ENCODE measurements around the gene EXOC3L2. TPM values are rescaled to one million over a fixed set of nuclear protein-coding genes. Genes with fewer than 3 reads are reported as not detected.

The EXOC3L2 gene
- polyA plus RNA-seq, 3 donors, result not detected

DNA sequence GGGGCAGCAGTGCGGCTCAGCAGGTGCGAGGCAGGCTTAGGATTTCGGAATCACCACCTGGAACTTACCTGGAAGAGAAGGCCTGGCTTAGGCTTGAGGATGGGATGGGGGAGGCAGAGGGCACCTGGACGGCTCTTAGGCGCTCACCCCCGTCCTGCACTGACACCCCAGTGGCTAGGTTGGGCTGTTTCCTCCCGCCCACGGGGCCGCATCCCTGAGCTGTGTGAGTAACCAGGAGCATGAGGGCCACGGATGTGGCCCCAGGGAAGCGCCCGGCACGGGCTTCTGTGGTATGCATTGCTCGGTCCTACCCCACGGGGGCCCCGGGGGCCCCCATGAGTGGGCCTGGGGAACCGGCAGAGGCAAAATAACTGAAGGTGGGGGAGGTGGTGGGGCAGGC, 82.1 kb downstream of the EXOC3L2 start:
- H3K4me1 ChIP-seq (ENCODE audit: control insufficient read depth in 1 of 2, insufficient read depth in 2 of 2, low read length in 2 of 2), result peaks cover 9 to 14% of the 10 kb centered on the region in 2 donors
- intact Hi-C loops (cut with micrococcal nuclease), result no loop called here
- 92% methylated on average over 14 of the region's 17 CpGs for WGBS (ENCODE audit: insufficient coverage)
- H3K79me2 ChIP-seq (ENCODE audit: insufficient read depth, low read length), result no peaks in the 10 kb centered on the region
- H3K4me1 Mint-ChIP-seq, result peaks cover 17% of the 10 kb centered on the region
- no peak overlapping the region for H3K27ac Mint-ChIP-seq
- H3K9me3 ChIP-seq (replicated peaks in 1 of 2; ENCODE audit: control insufficient read depth in 1 of 2, insufficient read depth in 1 of 2, low read length in 2 of 2), result no peaks in the 10 kb centered on the region
- peaks cover 17 to 44% (median 32%) of the 10 kb centered on the region in 3 donors for H3K27me3 Mint-ChIP-seq (ENCODE audit: low read depth in 3 of 3)
- no peak overlapping the region for H2AFZ ChIP-seq (ENCODE audit: insufficient read depth, low read depth, low read length, poor library complexity, severe bottlenecking)
- H3K36me3 ChIP-seq (replicated peaks in 1 of 2; ENCODE audit: control insufficient read depth in 1 of 2, insufficient read depth in 2 of 2, low read length in 2 of 2), result no peaks in the 10 kb centered on the region
- H3K4me3 ChIP-seq (replicated peaks in 1 of 3; ENCODE audit: low read depth in 2 of 3, low read length in 3 of 3), result no peak overlapping the region
- DNase-seq, result no peak
- no peak overlapping the region for H3K27ac ChIP-seq (ENCODE audit: low read depth in 1 of 2, low read length in 2 of 2)
- peaks cover 0 to 6% of the 10 kb centered on the region in 2 donors for H3K27me3 ChIP-seq (ENCODE audit: control insufficient read depth in 2 of 2, insufficient read depth in 2 of 2, low read length in 2 of 2)
- H4K20me1 ChIP-seq (ENCODE audit: insufficient read depth, low read length), result no peaks in the 10 kb centered on the region
- H3K36me3 Mint-ChIP-seq, result peaks cover 0 to 3% of the 10 kb centered on the region in 2 donors
- H3K4me2 ChIP-seq (replicated peaks; ENCODE audit: extremely low read depth, low read length, poor library complexity, severe bottlenecking), result no peak overlapping the region
- no peak overlapping the region for H3K9ac ChIP-seq (ENCODE audit: insufficient read depth, low read length, poor library complexity, severe bottlenecking)
- no peak overlapping the region for H3K4me3 Mint-ChIP-seq
- TF ChIP-seq, protein P1, sequence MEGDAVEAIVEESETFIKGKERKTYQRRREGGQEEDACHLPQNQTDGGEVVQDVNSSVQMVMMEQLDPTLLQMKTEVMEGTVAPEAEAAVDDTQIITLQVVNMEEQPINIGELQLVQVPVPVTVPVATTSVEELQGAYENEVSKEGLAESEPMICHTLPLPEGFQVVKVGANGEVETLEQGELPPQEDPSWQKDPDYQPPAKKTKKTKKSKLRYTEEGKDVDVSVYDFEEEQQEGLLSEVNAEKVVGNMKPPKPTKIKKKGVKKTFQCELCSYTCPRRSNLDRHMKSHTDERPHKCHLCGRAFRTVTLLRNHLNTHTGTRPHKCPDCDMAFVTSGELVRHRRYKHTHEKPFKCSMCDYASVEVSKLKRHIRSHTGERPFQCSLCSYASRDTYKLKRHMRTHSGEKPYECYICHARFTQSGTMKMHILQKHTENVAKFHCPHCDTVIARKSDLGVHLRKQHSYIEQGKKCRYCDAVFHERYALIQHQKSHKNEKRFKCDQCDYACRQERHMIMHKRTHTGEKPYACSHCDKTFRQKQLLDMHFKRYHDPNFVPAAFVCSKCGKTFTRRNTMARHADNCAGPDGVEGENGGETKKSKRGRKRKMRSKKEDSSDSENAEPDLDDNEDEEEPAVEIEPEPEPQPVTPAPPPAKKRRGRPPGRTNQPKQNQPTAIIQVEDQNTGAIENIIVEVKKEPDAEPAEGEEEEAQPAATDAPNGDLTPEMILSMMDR (IDR thresholded peaks at IDR 0.05), result no peak
- no peaks in the 10 kb centered on the region for H3K9me3 Mint-ChIP-seq

DNA sequence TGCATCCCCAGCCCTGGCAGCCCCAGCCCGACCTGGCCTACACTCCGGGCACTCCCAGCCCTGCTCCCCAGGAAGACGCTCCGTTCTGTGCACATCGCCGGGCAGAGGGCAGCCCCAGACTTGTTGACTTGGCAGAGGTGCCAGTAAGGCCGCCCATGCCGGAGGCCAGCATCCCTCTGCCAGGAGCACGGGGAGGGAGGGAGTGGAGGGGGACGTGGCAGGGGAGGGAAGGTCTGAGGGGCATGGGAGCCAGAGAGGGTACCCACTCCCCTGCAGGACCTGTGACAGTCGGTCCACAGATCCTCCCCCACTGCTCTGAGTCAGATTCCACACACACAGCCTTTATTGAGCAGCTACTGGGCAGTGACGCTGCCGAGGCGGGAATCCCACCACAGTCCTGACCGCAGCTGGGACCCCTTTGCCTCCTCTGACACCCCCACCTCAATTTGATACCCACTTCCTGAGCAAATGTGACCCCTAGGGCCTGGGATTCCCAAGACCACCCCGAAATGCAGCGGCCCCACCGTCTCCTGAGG, 82.5 kb downstream of the EXOC3L2 start:
- peaks cover 0 to 6% of the 10 kb centered on the region in 2 donors for H3K27me3 ChIP-seq (ENCODE audit: control insufficient read depth in 2 of 2, insufficient read depth in 2 of 2, low read length in 2 of 2)
- Mint-ChIP-seq H3K9me3 (no peaks in the 10 kb centered on the region), H3K27me3 (ENCODE audit: low read depth in 3 of 3) (peaks cover 22 to 49% (median 36%) of the 10 kb centered on the region in 3 donors), H3K4me3 (no peak overlapping the region), H3K36me3 (peaks cover 0 to 3% of the 10 kb centered on the region in 2 donors), H3K27ac (no peak overlapping the region), H3K4me1 (peaks cover 17% of the 10 kb centered on the region)
- H3K9ac ChIP-seq (ENCODE audit: insufficient read depth, low read length, poor library complexity, severe bottlenecking), result no peak overlapping the region
- peaks cover 9 to 14% of the 10 kb centered on the region in 2 donors for H3K4me1 ChIP-seq (ENCODE audit: control insufficient read depth in 1 of 2, insufficient read depth in 2 of 2, low read length in 2 of 2)
- TF ChIP-seq, protein P1 (IDR thresholded peaks at IDR 0.05), result no peak
- H3K27ac ChIP-seq (ENCODE audit: low read depth in 1 of 2, low read length in 2 of 2), result no peak overlapping the region
- H4K20me1 ChIP-seq (ENCODE audit: insufficient read depth, low read length), result no peaks in the 10 kb centered on the region
- no peak overlapping the region for H2AFZ ChIP-seq (ENCODE audit: insufficient read depth, low read depth, low read length, poor library complexity, severe bottlenecking)
- H3K4me3 ChIP-seq (replicated peaks in 1 of 3; ENCODE audit: low read depth in 2 of 3, low read length in 3 of 3), result no peak overlapping the region
- H3K9me3 ChIP-seq (replicated peaks in 1 of 2; ENCODE audit: control insufficient read depth in 1 of 2, insufficient read depth in 1 of 2, low read length in 2 of 2), result no peaks in the 10 kb centered on the region
- no peaks in the 10 kb centered on the region for H3K36me3 ChIP-seq (replicated peaks in 1 of 2; ENCODE audit: control insufficient read depth in 1 of 2, insufficient read depth in 2 of 2, low read length in 2 of 2)
- DNase-seq, result no peak
- 95% methylated on average over 12 of the region's 18 CpGs for WGBS (ENCODE audit: insufficient coverage)
- intact Hi-C loops (cut with micrococcal nuclease), result no loop called here
- H3K4me2 ChIP-seq (replicated peaks; ENCODE audit: extremely low read depth, low read length, poor library complexity, severe bottlenecking), result no peak overlapping the region
- no peaks in the 10 kb centered on the region for H3K79me2 ChIP-seq (ENCODE audit: insufficient read depth, low read length)

Other genes with a start within 250 kb of the EXOC3L2 start
- 10 to 100 TPM; 32.3 to 35.0 (median 34.4) TPM for gene RELB, start 243.9 kb downstream of the EXOC3L2 start, polyA plus RNA-seq
- 100 to 1,000 TPM in 1 of 3 donors, 1 to 10 TPM in 2; 2.2 to 152 (median 4.1) TPM for gene CLASRP, start 206.4 kb downstream of the EXOC3L2 start, polyA plus RNA-seq
- gene ZNF296, start 168.9 kb downstream of the EXOC3L2 start, polyA plus RNA-seq, result 1 to 10 TPM; 3.8 to 7.2 (median 6.5) TPM
- gene GEMIN7, start 166.1 kb downstream of the EXOC3L2 start, polyA plus RNA-seq, result 10 to 100 TPM; 67.6 to 83.4 (median 78.4) TPM
- 10 to 100 TPM in 1 of 3 donors, under 1 TPM in 2; 0.10 to 11.8 (median 0.22) TPM for gene PPP1R37, start 152.2 kb downstream of the EXOC3L2 start, polyA plus RNA-seq
- under 1 TPM in 1 of 3 donors, not detected in 2; 0.11 TPM for gene NKPD1, start 84.4 kb downstream of the EXOC3L2 start, polyA plus RNA-seq
- 10 to 100 TPM; 49.7 to 82.7 (median 63.4) TPM for gene TRAPPC6A, start 67.2 kb downstream of the EXOC3L2 start, polyA plus RNA-seq
- gene BLOC1S3, start 66.6 kb downstream of the EXOC3L2 start, polyA plus RNA-seq, result 1 to 10 TPM; 2.9 to 6.7 (median 4.7) TPM
- gene MARK4, start 5.9 kb upstream of the EXOC3L2 start, polyA plus RNA-seq, result 10 to 100 TPM in 1 of 3 donors, under 1 TPM in 2; 0.59 to 18.4 (median 0.69) TPM
- under 1 TPM; 0.17 to 0.50 (median 0.24) TPM for gene CKM, start 77.5 kb upstream of the EXOC3L2 start, polyA plus RNA-seq
- gene KLC3, start 95.3 kb upstream of the EXOC3L2 start, polyA plus RNA-seq, result not detected
- gene ERCC2, start 125.2 kb upstream of the EXOC3L2 start, polyA plus RNA-seq, result 10 to 100 TPM in 1 of 3 donors, 1 to 10 TPM in 2; 4.0 to 20.0 (median 4.4) TPM
- gene PPP1R13L, start 159.7 kb upstream of the EXOC3L2 start, polyA plus RNA-seq, result 1 to 10 TPM in 1 of 3 donors, under 1 TPM in 2; 0.18 to 1.8 (median 0.45) TPM
- gene POLR1G, start 161.2 kb upstream of the EXOC3L2 start, polyA plus RNA-seq, result 1 to 10 TPM in 2 of 3 donors, under 1 TPM in 1; 0.81 to 1.5 (median 1.1) TPM
- 10 to 100 TPM; 62.2 to 78.2 (median 74.6) TPM for gene ERCC1, start 178.5 kb upstream of the EXOC3L2 start, polyA plus RNA-seq
- 100 to 1,000 TPM in 1 of 3 donors, 10 to 100 TPM in 2; 27.3 to 840 (median 28.2) TPM for gene FOSB, start 222.6 kb upstream of the EXOC3L2 start, polyA plus RNA-seq

All from CD14-positive monocyte (primary cell).